HG02759 (cell line): Measurements from ENCODE around the gene ERN1.

Experiments used
- ATAC-seq: cut with Tn5 transposase; IDR thresholded peaks from one replicate; pipeline ENCODE4 v1.9.1; 2021; ENCODE audit warnings: mild to moderate bottlenecking, moderate library complexity; ENCODE audit not compliant: unreplicated experiment

ERN1 gene

GRCh38 chr17:63993368-63993985 is 136.5 kb downstream of the ERN1 start:
- ATAC-seq = no peak

- no peak for ATAC-seq
These were observed 138.3 kb downstream of the ERN1 start for GRCh38 chr17:63991611-63992010.

- ATAC-seq = no peak
These were observed 140.2 kb downstream of the ERN1 start for GRCh38 chr17:63989622-63990345.
